Body of pancreas (tissue), 4 donors: ENCODE results near the gene PLCB4. TPM values are rescaled to one million over a fixed set of nuclear protein-coding genes. Genes with fewer than 3 reads are reported as not detected.

Experiments
- ATAC-seq: fragments of 150-250 bp; one replicate; pipeline ENCODE4 v1.9.1; 2016
- DNase-seq, 4 donors: peaks; one replicate each; pipeline ENCODE4 v3.0.0-alpha.2; 2019
- H3K27ac ChIP-seq, 4 donors: fragments of 200-600 bp; sonication (generic); 1 replicate in 3 of 4; 2 replicates in 1 of 4; pipeline versions ENCODE4 v1.5.1 to v1.6.1; 2016 to 2019; ENCODE audit warnings: mild to moderate bottlenecking in 1 of 4, mixed read lengths in 1 of 4, moderate library complexity in 1 of 4
- H3K27me3 ChIP-seq, 2 donors: fragments of 200-600 bp; sonication (generic); one replicate each; pipeline ENCODE4 v1.6.0; 2016; ENCODE audit warnings: mild to moderate bottlenecking in 1 of 2
- H3K36me3 ChIP-seq, 2 donors: fragments of 200-600 bp; sonication (generic); replicated peaks in 1 of 2; 2 replicates each; pipeline ENCODE4 v1.5.1; 2016; ENCODE audit warnings: low read depth in 2 of 2; ENCODE audit not compliant: insufficient read depth in 1 of 2
- H3K4me1 ChIP-seq: fragments of 200-600 bp; sonication (generic); one replicate; pipeline ENCODE4 v1.6.0; 2016
- H3K4me3 ChIP-seq, 2 donors: fragments of 200-600 bp; sonication (generic); 1 replicate in 1 of 2; 2 replicates in 1 of 2; pipeline ENCODE4 v1.5.1; 2016 to 2019
- H3K9me3 ChIP-seq, 3 donors: fragments of 200-600 bp; sonication (generic); 1 replicate in 2 of 3; 2 replicates in 1 of 3; pipeline ENCODE4 v1.5.1; 2016
- POLR2A ChIP-seq, 3 donors: fragments of 450-650 bp; IDR thresholded peaks; one replicate each; pipeline ENCODE4 v1.6.1; 2016; ENCODE audit warnings: antibody characterized with exemption in 3 of 3, mild to moderate bottlenecking in 2 of 3
- WGBS, 2 donors: methylation state at CpG; one replicate each; pipeline ENCODE4 v1.1.5; 2017; 5-methylcytosine and 5-hydroxymethylcytosine counted together
- intact Hi-C: fragments of 100-400 bp; cut with DNase I; formaldehyde crosslinking; loops from one replicate; pipeline ENCODE4 v1.15.1; 2023
- total RNA-seq, 2 donors: library from RNA; depleted of rRNA; stranded (reverse); fragments of >200 nt; gene quantifications; one replicate each; pipeline ENCODE4 v1.1.0, GENCODE V29; 2016
- TF ChIP-seq, protein P1 (sequence below), 7 experiments: fragments of 450-650 bp in 4 of 7; fragments of 200-600 bp in 3 of 7; sonication (generic) in 3 of 7; IDR thresholded peaks; one replicate each; pipeline ENCODE4 v1.5.1; 2016 to 2019; ENCODE audit warnings: antibody characterized with exemption in 7 of 7

Gene PLCB4
- total RNA-seq, 2 donors from 2014 or later, result 1.3 to 3.4 TPM

DNA sequence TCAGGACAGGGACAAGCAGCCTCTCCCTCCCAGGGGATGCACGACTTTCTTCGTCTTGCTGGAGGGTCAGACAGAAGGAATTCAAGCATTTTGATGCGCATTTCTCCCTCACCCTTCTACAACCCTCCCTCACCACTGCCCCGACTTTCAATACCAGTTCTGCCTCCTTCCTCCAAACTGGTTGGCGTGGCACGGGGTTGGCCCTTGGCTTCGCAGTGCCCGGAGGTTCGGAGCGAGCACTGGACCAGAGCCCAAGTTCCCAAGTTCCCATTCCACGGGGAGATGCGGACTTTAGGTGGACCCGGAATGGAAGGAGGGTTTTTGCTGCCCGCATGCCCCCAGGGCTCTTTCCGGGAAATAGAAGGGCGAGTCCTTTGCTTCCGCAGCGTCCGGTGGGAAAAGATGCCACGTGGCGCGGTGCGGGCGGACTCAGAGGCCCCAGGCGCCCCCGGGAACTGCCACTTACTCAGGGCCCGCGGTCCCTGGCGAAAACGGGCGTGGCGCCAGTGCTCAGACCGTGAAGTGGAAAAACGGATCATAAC is 437.5 kb downstream of the PLCB4 start:
- ATAC-seq (no peak), DNase-seq (no peak)
- H3K4me3 ChIP-seq, result no peak overlapping the region
- H3K36me3 ChIP-seq, result no peaks in the 10 kb centered on the region
- intact Hi-C loops, result no loop called here
- TF ChIP-seq, protein P1, sequence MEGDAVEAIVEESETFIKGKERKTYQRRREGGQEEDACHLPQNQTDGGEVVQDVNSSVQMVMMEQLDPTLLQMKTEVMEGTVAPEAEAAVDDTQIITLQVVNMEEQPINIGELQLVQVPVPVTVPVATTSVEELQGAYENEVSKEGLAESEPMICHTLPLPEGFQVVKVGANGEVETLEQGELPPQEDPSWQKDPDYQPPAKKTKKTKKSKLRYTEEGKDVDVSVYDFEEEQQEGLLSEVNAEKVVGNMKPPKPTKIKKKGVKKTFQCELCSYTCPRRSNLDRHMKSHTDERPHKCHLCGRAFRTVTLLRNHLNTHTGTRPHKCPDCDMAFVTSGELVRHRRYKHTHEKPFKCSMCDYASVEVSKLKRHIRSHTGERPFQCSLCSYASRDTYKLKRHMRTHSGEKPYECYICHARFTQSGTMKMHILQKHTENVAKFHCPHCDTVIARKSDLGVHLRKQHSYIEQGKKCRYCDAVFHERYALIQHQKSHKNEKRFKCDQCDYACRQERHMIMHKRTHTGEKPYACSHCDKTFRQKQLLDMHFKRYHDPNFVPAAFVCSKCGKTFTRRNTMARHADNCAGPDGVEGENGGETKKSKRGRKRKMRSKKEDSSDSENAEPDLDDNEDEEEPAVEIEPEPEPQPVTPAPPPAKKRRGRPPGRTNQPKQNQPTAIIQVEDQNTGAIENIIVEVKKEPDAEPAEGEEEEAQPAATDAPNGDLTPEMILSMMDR (IDR thresholded peaks at IDR 0.05), result no peak
- no peak for TF ChIP-seq POLR2A (IDR thresholded peaks at IDR 0.05)
- peaks cover 0 to 17% of the 10 kb centered on the region in 2 donors for H3K27me3 ChIP-seq
- H3K27ac ChIP-seq, result no peak overlapping the region
- 21 to 29% methylated on average over 19 to 34 of the region's 34 CpGs for WGBS, 2 donors
- H3K9me3 ChIP-seq, result no peaks in the 10 kb centered on the region
- peaks cover 9% of the 10 kb centered on the region for H3K4me1 ChIP-seq

DNA sequence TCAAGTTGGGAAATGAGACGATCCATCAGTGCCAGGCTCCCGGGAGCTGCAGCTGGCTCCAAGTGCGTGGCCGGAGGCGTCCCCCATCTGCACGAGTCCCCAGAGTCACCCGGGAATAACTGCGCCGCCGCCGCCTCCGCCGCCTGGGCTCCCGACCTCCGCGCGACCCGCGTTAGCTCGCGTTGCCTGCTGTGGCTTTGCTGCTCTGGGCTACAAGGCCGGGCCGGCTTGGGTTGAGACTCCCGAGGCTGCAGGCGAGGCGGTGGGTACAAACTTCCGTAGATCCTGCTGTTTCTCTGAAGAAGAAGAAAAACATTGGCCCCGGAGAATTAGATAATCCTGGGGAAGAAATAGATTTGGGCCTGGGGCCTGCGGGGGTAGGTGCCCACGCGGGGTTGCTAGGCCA is 438.1 kb downstream of the PLCB4 start:
- H3K27me3 ChIP-seq, result peaks cover 0 to 17% of the 10 kb centered on the region in 2 donors
- DNase-seq, result no peak

DNA sequence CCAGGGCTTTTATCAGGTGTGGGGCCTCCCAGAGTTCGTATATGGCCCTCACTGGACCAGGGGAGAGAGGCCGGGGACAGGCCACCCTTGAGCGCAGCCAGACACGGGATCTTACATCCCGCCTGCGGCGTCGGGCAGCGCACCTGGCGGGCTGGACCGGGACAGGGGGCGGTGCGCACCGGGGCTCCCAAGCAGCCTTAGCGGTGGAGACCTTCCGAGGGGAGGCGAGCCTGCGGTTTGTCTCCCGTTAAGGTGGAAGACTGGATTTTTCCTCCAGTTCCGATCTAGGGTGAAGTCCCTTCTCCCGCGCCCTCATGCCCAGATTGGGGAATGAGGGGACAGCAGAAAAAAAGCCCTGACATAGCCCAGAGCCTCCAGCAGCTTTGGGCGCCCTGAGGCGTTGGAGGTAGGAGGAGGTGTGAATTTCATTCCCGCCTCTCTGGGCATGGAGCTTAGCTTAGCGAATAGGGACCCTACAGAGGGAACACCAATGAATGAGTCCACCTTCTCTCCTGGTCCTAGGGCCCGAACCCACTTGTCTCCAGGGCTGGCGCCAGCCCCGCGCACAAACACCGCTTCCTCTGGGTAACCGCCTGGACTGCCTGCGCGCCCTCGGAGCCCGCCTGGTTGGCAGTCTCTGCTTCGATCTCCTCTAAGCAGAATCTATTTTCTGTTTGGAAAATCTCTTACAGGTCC is 438.8 kb downstream of the PLCB4 start:
- intact Hi-C loops, result no loop called here
- Histone ChIP-seq H3K4me3 (no peak overlapping the region), H3K4me1 (peaks cover 9% of the 10 kb centered on the region), H3K27ac (no peak overlapping the region), H3K9me3 (no peaks in the 10 kb centered on the region), H3K36me3 (no peaks in the 10 kb centered on the region), H3K27me3 (peaks cover 0 to 17% of the 10 kb centered on the region in 2 donors)
- 4 to 19% methylated on average over 27 to 30 of the region's 37 CpGs for WGBS, 2 donors
- ATAC-seq (no peak), DNase-seq (no peak)
- no peak for TF ChIP-seq POLR2A (IDR thresholded peaks at IDR 0.05)
- TF ChIP-seq, protein P1 (IDR thresholded peaks at IDR 0.05), result no peak

More for the DNA sequence above, 438.1 kb downstream of the PLCB4 start:
- Histone ChIP-seq H3K4me1 (peaks cover 9% of the 10 kb centered on the region), H3K36me3 (no peaks in the 10 kb centered on the region), H3K9me3 (no peaks in the 10 kb centered on the region), H3K4me3 (no peak overlapping the region), H3K27ac (no peak overlapping the region)
- no peak for TF ChIP-seq POLR2A (IDR thresholded peaks at IDR 0.05)
- TF ChIP-seq, protein P1 (IDR thresholded peaks at IDR 0.05), result no peak
- intact Hi-C loops, result no loop called here
- 6 to 15% methylated on average over 10 to 31 of the region's 31 CpGs for WGBS, 2 donors
- ATAC-seq, result no peak

DNA sequence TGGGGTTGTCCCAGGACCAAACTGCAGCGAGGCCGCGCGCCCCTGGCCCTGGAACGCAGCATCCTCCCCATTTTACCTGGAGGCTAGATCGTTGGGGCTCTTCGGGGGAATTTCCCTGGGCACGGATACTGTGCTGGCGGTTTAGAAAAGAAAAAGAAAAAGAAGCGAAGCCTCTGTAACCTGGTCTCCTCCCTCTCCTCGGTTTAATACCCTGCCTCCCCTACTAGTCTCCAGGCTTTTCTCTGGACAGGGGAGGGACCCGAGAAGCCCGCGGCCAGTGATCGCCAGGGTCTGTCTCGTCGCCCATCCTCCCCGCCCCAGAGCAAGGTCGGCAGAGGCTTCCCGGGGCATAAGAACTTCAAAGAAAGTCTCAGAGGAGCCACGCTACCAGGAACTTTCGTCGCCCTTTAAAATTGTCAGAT is 439.4 kb downstream of the PLCB4 start:
- Histone ChIP-seq H3K36me3 (no peaks in the 10 kb centered on the region), H3K9me3 (no peaks in the 10 kb centered on the region), H3K27ac (no peak overlapping the region), H3K4me1 (peaks cover 9% of the 10 kb centered on the region), H3K4me3 (no peak overlapping the region), H3K27me3 (peaks cover 0 to 17% of the 10 kb centered on the region in 2 donors)
- intact Hi-C loops, result no loop called here
- 6 to 8% methylated on average over 23 of the region's 23 CpGs for WGBS, 2 donors
- no peak for ATAC-seq
- TF ChIP-seq, protein P1 (IDR thresholded peaks at IDR 0.05), result no peak
- no peak for TF ChIP-seq POLR2A (IDR thresholded peaks at IDR 0.05)
- DNase-seq, result no peak
